HepG2 (cell line): Measurements from ENCODE around the gene PRICKLE3.

ENCODE experiments used
- BORCS8-MEF2B ChIP-seq: sonication (generic); formaldehyde crosslinking; IDR thresholded peaks from 2 replicates; pipeline ENCODE4 v1.8.0; 2022; ENCODE audit warnings: mild to moderate bottlenecking, missing genetic modification reagents
- CTCF ChIP-seq: sonication (generic); formaldehyde crosslinking; IDR thresholded peaks from 2 replicates; pipeline ENCODE4 v1.5.0; 2020; ENCODE audit warnings: mild to moderate bottlenecking, missing genetic modification reagents, moderate library complexity
- EP300 ChIP-seq, 3 experiments: sonication (generic) in 1 of 3; formaldehyde crosslinking in 1 of 3; IDR thresholded peaks; 2 replicates each; pipeline versions ENCODE4 v1.5.1 to v1.6.1; 2011 to 2020; ENCODE audit warnings: low read depth in 2 of 3, low read length in 2 of 3, borderline replicate concordance in 1 of 3, improper control_type of control experiment in 1 of 3, mild to moderate bottlenecking in 1 of 3, missing genetic modification reagents in 1 of 3, moderate library complexity in 1 of 3
- HDAC6 ChIP-seq: fragments of 200-600 bp; sonication (generic); IDR thresholded peaks from 2 replicates; pipeline ENCODE4 v1.7.0; 2017; ENCODE audit warnings: mild to moderate bottlenecking, antibody characterized with exemption, low read length, low read depth
- PBX2 ChIP-seq: IDR thresholded peaks from 2 replicates; pipeline ENCODE4 v1.6.1; 2016; ENCODE audit warnings: control low read depth
- POLR2AphosphoS5 ChIP-seq: IDR thresholded peaks from 2 replicates; pipeline ENCODE4 v1.6.1; 2012; ENCODE audit warnings: low read depth, low read length
- TMF1 ChIP-seq: sonication (generic); formaldehyde crosslinking; IDR thresholded peaks from 2 replicates; pipeline ENCODE4 v1.8.1; 2022; ENCODE audit warnings: low read depth, missing genetic modification reagents
- ZNF232 ChIP-seq: sonication (generic); formaldehyde crosslinking; IDR thresholded peaks from 2 replicates; pipeline ENCODE4 v1.4.0; 2020; ENCODE audit warnings: missing genetic modification reagents, borderline replicate concordance
- ZNF557 ChIP-seq: sonication (generic); formaldehyde crosslinking; IDR thresholded peaks from 2 replicates; pipeline ENCODE4 v1.4.0; 2020; ENCODE audit warnings: missing genetic modification reagents
- ZNF792 ChIP-seq: IDR thresholded peaks from 2 replicates; pipeline ENCODE4 v1.6.1; 2016

- TF ChIP-seq EP300 (IDR thresholded peaks at IDR 0.05; ENCODE audit: low read depth in 2 of 2, low read length in 2 of 2) (no peak), EP300 (CRISPR knock-in tag; IDR thresholded peaks at IDR 0.05; ENCODE audit: borderline replicate concordance) (no peak), BORCS8-MEF2B (no peak), ZNF792 (no peak), PBX2 (CRISPR knock-in tag) (no peak), POLR2AphosphoS5 (no peak), TMF1 (no peak), ZNF232 (no peak), HDAC6 (no peak), ZNF557 (CRISPR knock-in tag) (no peak), CTCF (CRISPR knock-in tag) (no peak)
These were observed 20.4 kb upstream of the PRICKLE3 start for GRCh38 chrX:49206543-49206942.
